ENCODE measurements around the gene TNIP1.

DNA sequence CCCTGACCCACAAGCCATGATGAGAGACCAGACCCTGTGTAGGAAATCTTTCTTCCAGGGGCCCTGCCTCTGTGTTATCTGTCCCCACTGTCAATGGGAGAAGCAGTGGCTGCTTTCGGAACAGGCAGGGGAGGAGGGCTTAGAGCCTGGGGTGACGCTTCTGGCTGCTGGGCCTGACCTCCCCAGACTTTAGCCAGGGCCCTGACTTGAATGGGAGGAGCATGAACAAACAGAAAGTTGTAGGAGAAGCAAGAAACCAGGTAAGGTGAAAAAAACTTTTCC lies 72.7 kb downstream of the TNIP1 start:
- TF ChIP-seq CEBPB (IDR thresholded peaks at IDR 0.05) (no peak), SMC3 (IDR thresholded peaks at IDR 0.05) (no peak), POLR2A (IDR thresholded peaks at IDR 0.05; ENCODE audit: low read length) (no peak), SREBF2 (IDR thresholded peaks at IDR 0.05) (no peak), EHF (CRISPR knock-in tag; IDR thresholded peaks at IDR 0.05) (no peak), REST (IDR thresholded peaks at IDR 0.05) (no peak), ZNF302 (CRISPR knock-in tag; IDR thresholded peaks at IDR 0.05) (no peak), RAD21 (conservative IDR thresholded peaks at IDR 0.05 in 1 of 2, IDR thresholded peaks at IDR 0.05 in 1 of 2) (no peak), RCOR1 (IDR thresholded peaks at IDR 0.05; ENCODE audit: low read depth, low read length) (no peak)
- TF ChIP-seq, protein P1, sequence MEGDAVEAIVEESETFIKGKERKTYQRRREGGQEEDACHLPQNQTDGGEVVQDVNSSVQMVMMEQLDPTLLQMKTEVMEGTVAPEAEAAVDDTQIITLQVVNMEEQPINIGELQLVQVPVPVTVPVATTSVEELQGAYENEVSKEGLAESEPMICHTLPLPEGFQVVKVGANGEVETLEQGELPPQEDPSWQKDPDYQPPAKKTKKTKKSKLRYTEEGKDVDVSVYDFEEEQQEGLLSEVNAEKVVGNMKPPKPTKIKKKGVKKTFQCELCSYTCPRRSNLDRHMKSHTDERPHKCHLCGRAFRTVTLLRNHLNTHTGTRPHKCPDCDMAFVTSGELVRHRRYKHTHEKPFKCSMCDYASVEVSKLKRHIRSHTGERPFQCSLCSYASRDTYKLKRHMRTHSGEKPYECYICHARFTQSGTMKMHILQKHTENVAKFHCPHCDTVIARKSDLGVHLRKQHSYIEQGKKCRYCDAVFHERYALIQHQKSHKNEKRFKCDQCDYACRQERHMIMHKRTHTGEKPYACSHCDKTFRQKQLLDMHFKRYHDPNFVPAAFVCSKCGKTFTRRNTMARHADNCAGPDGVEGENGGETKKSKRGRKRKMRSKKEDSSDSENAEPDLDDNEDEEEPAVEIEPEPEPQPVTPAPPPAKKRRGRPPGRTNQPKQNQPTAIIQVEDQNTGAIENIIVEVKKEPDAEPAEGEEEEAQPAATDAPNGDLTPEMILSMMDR (IDR thresholded peaks at IDR 0.05), result no peak
- TF ChIP-seq, protein P2, sequence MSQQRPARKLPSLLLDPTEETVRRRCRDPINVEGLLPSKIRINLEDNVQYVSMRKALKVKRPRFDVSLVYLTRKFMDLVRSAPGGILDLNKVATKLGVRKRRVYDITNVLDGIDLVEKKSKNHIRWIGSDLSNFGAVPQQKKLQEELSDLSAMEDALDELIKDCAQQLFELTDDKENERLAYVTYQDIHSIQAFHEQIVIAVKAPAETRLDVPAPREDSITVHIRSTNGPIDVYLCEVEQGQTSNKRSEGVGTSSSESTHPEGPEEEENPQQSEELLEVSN (IDR thresholded peaks at IDR 0.05; ENCODE audit: borderline replicate concordance, low read depth), result no peak
- TF ChIP-seq, protein P3, sequence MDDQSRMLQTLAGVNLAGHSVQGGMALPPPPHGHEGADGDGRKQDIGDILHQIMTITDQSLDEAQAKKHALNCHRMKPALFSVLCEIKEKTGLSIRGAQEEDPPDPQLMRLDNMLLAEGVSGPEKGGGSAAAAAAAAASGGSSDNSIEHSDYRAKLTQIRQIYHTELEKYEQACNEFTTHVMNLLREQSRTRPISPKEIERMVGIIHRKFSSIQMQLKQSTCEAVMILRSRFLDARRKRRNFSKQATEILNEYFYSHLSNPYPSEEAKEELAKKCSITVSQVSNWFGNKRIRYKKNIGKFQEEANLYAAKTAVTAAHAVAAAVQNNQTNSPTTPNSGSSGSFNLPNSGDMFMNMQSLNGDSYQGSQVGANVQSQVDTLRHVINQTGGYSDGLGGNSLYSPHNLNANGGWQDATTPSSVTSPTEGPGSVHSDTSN (IDR thresholded peaks at IDR 0.05), result no peak

Measured in A549 (cell line).